SK-N-MC (cell line): ENCODE measurements around the gene SUSD4.

ENCODE experiments used
- EZH2 ChIP-seq: fragments of 200-600 bp; sonication (generic); IDR thresholded peaks from one replicate; pipeline ENCODE4 v1.6.1; 2017; ENCODE audit warnings: antibody characterized with exemption
- FOXP2 ChIP-seq: optimal IDR thresholded peaks from 2 replicates; pipeline ENCODE3; 2011; ENCODE audit warnings: mild to moderate bottlenecking, moderate library complexity; ENCODE audit not compliant: insufficient read depth; ENCODE audit errors: extremely low read length, control extremely low read depth
- POLR2AphosphoS5 ChIP-seq: IDR thresholded peaks from 2 replicates; pipeline ENCODE4 v1.6.1; 2012; ENCODE audit warnings: mild to moderate bottlenecking, low read depth, low read length, borderline replicate concordance

DNA sequence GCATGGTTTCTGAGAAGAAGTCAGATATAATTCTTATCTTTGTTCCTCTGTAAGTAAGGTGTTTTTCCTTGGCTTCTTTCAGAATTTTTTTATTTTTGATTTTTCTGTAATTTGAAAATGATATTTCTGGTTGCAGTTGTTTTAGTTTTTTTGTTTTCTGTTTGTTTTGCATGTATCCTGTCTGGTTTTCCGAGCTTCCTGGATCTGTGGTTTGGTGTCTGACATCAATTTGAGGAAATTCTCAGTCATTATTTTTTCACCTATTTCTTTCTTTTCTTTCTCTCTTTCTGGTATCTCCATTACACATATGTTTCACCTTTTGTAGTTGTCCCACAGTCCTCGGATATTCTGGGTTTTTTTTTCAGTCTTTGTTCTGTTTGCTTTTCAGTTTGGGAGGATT, 123.9 kb downstream of the SUSD4 start:
- TF ChIP-seq POLR2AphosphoS5 (no peak), EZH2 (no peak), FOXP2 (no peak)
